ENCODE data around the gene KISS1R.

GRCh38 chr19:907183-907853 lies 9.8 kb upstream of the KISS1R start:
- TF ChIP-seq, protein P1, sequence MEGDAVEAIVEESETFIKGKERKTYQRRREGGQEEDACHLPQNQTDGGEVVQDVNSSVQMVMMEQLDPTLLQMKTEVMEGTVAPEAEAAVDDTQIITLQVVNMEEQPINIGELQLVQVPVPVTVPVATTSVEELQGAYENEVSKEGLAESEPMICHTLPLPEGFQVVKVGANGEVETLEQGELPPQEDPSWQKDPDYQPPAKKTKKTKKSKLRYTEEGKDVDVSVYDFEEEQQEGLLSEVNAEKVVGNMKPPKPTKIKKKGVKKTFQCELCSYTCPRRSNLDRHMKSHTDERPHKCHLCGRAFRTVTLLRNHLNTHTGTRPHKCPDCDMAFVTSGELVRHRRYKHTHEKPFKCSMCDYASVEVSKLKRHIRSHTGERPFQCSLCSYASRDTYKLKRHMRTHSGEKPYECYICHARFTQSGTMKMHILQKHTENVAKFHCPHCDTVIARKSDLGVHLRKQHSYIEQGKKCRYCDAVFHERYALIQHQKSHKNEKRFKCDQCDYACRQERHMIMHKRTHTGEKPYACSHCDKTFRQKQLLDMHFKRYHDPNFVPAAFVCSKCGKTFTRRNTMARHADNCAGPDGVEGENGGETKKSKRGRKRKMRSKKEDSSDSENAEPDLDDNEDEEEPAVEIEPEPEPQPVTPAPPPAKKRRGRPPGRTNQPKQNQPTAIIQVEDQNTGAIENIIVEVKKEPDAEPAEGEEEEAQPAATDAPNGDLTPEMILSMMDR (IDR thresholded peaks at IDR 0.05) = no peak
- TF ChIP-seq EP300 (IDR thresholded peaks at IDR 0.05) (no peak), POLR2A (IDR thresholded peaks at IDR 0.05) (no peak)
